IMR-90 (cell line): ENCODE measurements around the gene DMRT3. TPM values are rescaled to one million over a fixed set of nuclear protein-coding genes. Genes with fewer than 3 reads are reported as not detected.

Source experiments
- ATAC-seq: fragments of 200-7000 bp; cut with Tn5 transposase; 2 replicates; pipeline ENCODE4 v1.9.1; 2020; ENCODE audit warnings: low read depth, mild to moderate bottlenecking, moderate library complexity
- BruUV-seq: library from RNA; stranded (reverse); fragments of 400-500 nt; replicated peaks from 2 replicates; lab custom pipeline; 2021; lab: Mats Ljungman, UMichigan
- CTCF ChIA-PET: fragments of 300-600 bp; formaldehyde crosslinking; extraction: SDS; loops from one replicate; lab custom pipeline; 2021; ENCODE audit warnings: antibody characterized with exemption; lab: Yijun Ruan, JAX
- POLR2A ChIA-PET: fragments of 300-600 bp; sonication (Branson Sonifier 250); formaldehyde crosslinking; loops from one replicate; lab custom pipeline; 2022; ENCODE audit warnings: antibody characterized with exemption; ENCODE audit not compliant: unreplicated experiment; lab: Charles Lee
- DNase-seq: peaks from one replicate; pipeline ENCODE4 v3.0.0; 2013
- H2AFZ ChIP-seq: replicated peaks from 2 replicates; pipeline ENCODE3; 2013; ENCODE audit warnings: low read length, mild to moderate bottlenecking; ENCODE audit not compliant: poor library complexity
- H2AK5ac ChIP-seq: 2 replicates; pipeline ENCODE4 v1.6.1; 2013; ENCODE audit warnings: low read depth, low read length, inconsistent platforms
- H2AK9ac ChIP-seq: replicated peaks from 2 replicates; pipeline ENCODE3; 2013; ENCODE audit warnings: mild to moderate bottlenecking, low read depth, low read length, moderate library complexity; ENCODE audit not compliant: poor library complexity
- H2BK120ac ChIP-seq: 2 replicates; pipeline ENCODE4 v1.6.1; 2013; ENCODE audit warnings: low read depth, low read length, inconsistent platforms
- H2BK15ac ChIP-seq: 3 replicates; pipeline ENCODE4 v1.6.1; 2013; ENCODE audit warnings: low read depth, low read length, inconsistent platforms
- H2BK20ac ChIP-seq: 2 replicates; pipeline ENCODE4 v1.6.1; 2013; ENCODE audit warnings: low read depth, mild to moderate bottlenecking, inconsistent platforms, low read length, moderate library complexity
- H2BK5ac ChIP-seq: 2 replicates; pipeline ENCODE4 v1.6.1; 2013; ENCODE audit warnings: mild to moderate bottlenecking, low read depth, low read length, inconsistent platforms; ENCODE audit not compliant: poor library complexity, severe bottlenecking
- H3K14ac ChIP-seq: replicated peaks from 2 replicates; pipeline ENCODE4 v1.6.1; 2013; ENCODE audit warnings: low read depth, low read length, inconsistent platforms
- H3K18ac ChIP-seq: 2 replicates; pipeline ENCODE4 v1.6.1; 2013; ENCODE audit warnings: low read depth, low read length, control low read depth
- H3K23ac ChIP-seq: 2 replicates; pipeline ENCODE4 v1.6.1; 2013; ENCODE audit warnings: low read depth, low read length, inconsistent platforms
- H3K27ac ChIP-seq: 2 replicates; pipeline ENCODE4 v1.5.1; 2013; ENCODE audit warnings: mild to moderate bottlenecking, control low read depth, low read length; ENCODE audit not compliant: insufficient read depth
- H3K27me3 ChIP-seq: 2 replicates; pipeline ENCODE4 v1.6.1; 2013; ENCODE audit warnings: low read length; ENCODE audit not compliant: control insufficient read depth, insufficient read depth
- H3K36me3 ChIP-seq: 2 replicates; pipeline ENCODE4 v1.6.1; 2013; ENCODE audit warnings: low read length, mixed read lengths; ENCODE audit not compliant: control insufficient read depth, insufficient read depth
- H3K4ac ChIP-seq: 2 replicates; pipeline ENCODE4 v1.6.1; 2013; ENCODE audit warnings: low read depth, low read length, inconsistent platforms
- H3K4me1 ChIP-seq: 2 replicates; pipeline ENCODE4 v1.6.1; 2013; ENCODE audit warnings: low read length, mixed read lengths; ENCODE audit not compliant: control insufficient read depth, insufficient read depth
- H3K4me2 ChIP-seq: 2 replicates; pipeline ENCODE4 v1.6.1; 2013; ENCODE audit warnings: low read depth, mild to moderate bottlenecking, control low read depth, low read length, moderate library complexity
- H3K4me3 ChIP-seq: 2 replicates; pipeline ENCODE4 v1.5.1; 2013; ENCODE audit warnings: low read depth, mild to moderate bottlenecking, control low read depth, low read length, moderate library complexity; ENCODE audit not compliant: insufficient read depth
- H3K56ac ChIP-seq: 2 replicates; pipeline ENCODE4 v1.6.1; 2013; ENCODE audit warnings: low read length, inconsistent platforms; ENCODE audit not compliant: insufficient read depth; ENCODE audit errors: extremely low read depth
- H3K79me1 ChIP-seq, 2 experiments: 2 replicates each; pipeline ENCODE4 v1.6.1; 2013; ENCODE audit warnings: low read length in 2 of 2, inconsistent platforms in 1 of 2, low read depth in 1 of 2
- H3K9ac ChIP-seq: 2 replicates; pipeline ENCODE4 v1.6.1; 2013; ENCODE audit warnings: low read depth, low read length, control low read depth
- H3K9me1 ChIP-seq: 2 replicates; pipeline ENCODE4 v1.6.1; 2013; ENCODE audit warnings: low read length, inconsistent platforms; ENCODE audit not compliant: insufficient read depth
- H3K9me3 ChIP-seq: 2 replicates; pipeline ENCODE4 v1.6.1; 2013; ENCODE audit warnings: low read length; ENCODE audit not compliant: control insufficient read depth, insufficient read depth
- H4K20me1 ChIP-seq: 2 replicates; pipeline ENCODE4 v1.6.1; 2013; ENCODE audit warnings: low read length, inconsistent platforms; ENCODE audit not compliant: insufficient read depth
- H4K5ac ChIP-seq: 2 replicates; pipeline ENCODE4 v1.6.1; 2013; ENCODE audit warnings: mild to moderate bottlenecking, low read depth, low read length, control low read depth
- H4K8ac ChIP-seq, 2 experiments: 2 replicates each; pipeline ENCODE4 v1.6.1; 2013; ENCODE audit warnings: low read depth in 2 of 2, low read length in 2 of 2, control low read depth in 1 of 2, inconsistent platforms in 1 of 2
- H4K91ac ChIP-seq: 2 replicates; pipeline ENCODE4 v1.6.1; 2013; ENCODE audit warnings: low read depth, low read length, inconsistent platforms; ENCODE audit not compliant: insufficient read depth
- CHD1 ChIP-seq: IDR thresholded peaks from 2 replicates; pipeline ENCODE4 v1.6.1; 2012; ENCODE audit warnings: low read depth, low read length, improper control_type of control experiment
- FOS ChIP-seq: fragments of 150-350 bp; IDR thresholded peaks from 2 replicates; pipeline ENCODE4 v1.6.1; 2016; ENCODE audit warnings: low read depth, low read length
- MAFK ChIP-seq: IDR thresholded peaks from 2 replicates; pipeline ENCODE4 v1.6.1; 2012; ENCODE audit warnings: low read depth, low read length, improper control_type of control experiment
- MAZ ChIP-seq: IDR thresholded peaks from 2 replicates; pipeline ENCODE4 v1.6.1; 2012; ENCODE audit warnings: low read depth, mild to moderate bottlenecking, low read length, improper control_type of control experiment, moderate library complexity, borderline replicate concordance
- MXI1 ChIP-seq: IDR thresholded peaks from 2 replicates; pipeline ENCODE4 v1.6.1; 2012; ENCODE audit warnings: low read depth, mild to moderate bottlenecking, low read length, moderate library complexity, borderline replicate concordance
- NFE2L2 ChIP-seq: fragments of 150-350 bp; IDR thresholded peaks from 2 replicates; pipeline ENCODE4 v1.6.1; 2016; ENCODE audit warnings: low read depth, mild to moderate bottlenecking, low read length
- RCOR1 ChIP-seq: IDR thresholded peaks from 2 replicates; pipeline ENCODE4 v1.6.1; 2012; ENCODE audit warnings: mild to moderate bottlenecking, low read length, improper control_type of control experiment; ENCODE audit not compliant: insufficient replicate concordance
- WGBS, 2 experiments: methylation state at CpG; one replicate each; pipeline versions ENCODE4 v1.1.5 to v1.1.7; 2013; ENCODE audit warnings: missing lambda C conversion rate in 2 of 2; ENCODE audit not compliant: insufficient read length in 1 of 2; ENCODE audit errors: extremely low coverage in 2 of 2; 5-methylcytosine and 5-hydroxymethylcytosine counted together
- dilution Hi-C: fragments of 300-500 bp; cut with HindIII; formaldehyde crosslinking; loops from one replicate; pipeline ENCODE4 v1.14.3; 2018; ENCODE audit warnings: low sequenced_read_pairs; ENCODE audit not compliant: unreplicated experiment
- in situ Hi-C: fragments of 300-500 bp; cut with MboI; formaldehyde crosslinking; loops from 3 replicates; pipeline ENCODE4 v1.14.3; 2019; ENCODE audit warnings: low sequenced_read_pairs, inconsistent platforms, mixed read lengths
- intact Hi-C: fragments of 100-400 bp; cut with micrococcal nuclease; formaldehyde crosslinking; loops from 2 replicates; pipeline ENCODE4 v1.10.0; 2022
- polyA plus RNA-seq, 3 experiments: library from polyadenylated mRNA; depleted of rRNA; stranded (reverse); fragments of >200 nt; gene quantifications; 2 replicates each; pipeline ENCODE4 v1.2.3, GENCODE V29; 2012; ENCODE audit warnings: low replicate concordance in 1 of 3
- total RNA-seq: library from RNA; depleted of rRNA; stranded (reverse); fragments of >200 nt; gene quantifications from 2 replicates; pipeline ENCODE4 v1.2.3, GENCODE V29; 2012
- TF ChIP-seq, protein P1 (sequence below): conservative IDR thresholded peaks from 2 replicates; pipeline ENCODE4 v1.5.1; 2012; ENCODE audit warnings: mild to moderate bottlenecking, low read depth, low read length, improper control_type of control experiment

Gene DMRT3
- total and polyA plus RNA-seq, 2 of the 4 experiments (the other 2 are of a cell fraction), result not detected

DNA sequence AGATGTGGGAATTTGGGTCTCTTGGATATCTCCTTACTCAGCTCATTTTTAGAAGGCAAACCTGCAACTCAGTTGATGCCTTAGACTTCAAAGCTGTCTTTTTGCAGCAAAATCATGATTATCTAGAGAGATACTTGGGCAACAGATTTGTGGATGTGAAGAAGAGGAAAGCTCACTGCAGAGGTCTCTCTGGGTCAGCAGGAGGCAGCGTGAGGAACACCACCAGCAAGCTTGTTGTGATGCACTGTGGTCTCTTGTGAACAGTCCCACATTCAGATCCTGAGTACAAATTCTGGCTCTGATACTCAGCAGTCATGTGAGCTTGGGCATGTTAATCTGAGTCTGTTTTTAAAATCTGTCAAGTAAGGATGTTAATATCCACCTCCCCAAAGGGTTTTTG lies 26.3 kb upstream of the DMRT3 start:
- H3K79me1 ChIP-seq, result no peaks in the 10 kb centered on the region

More for the DNA sequence above, 26.3 kb upstream of the DMRT3 start:
- H3K23ac ChIP-seq, result no peak overlapping the region
- no peak overlapping the region for H2BK120ac ChIP-seq
- no CpG with 5 or more reads among the region's 1 CpG for WGBS, 2 experiments
- H2BK5ac ChIP-seq, result no peak overlapping the region
- H2AK9ac ChIP-seq, result no peak overlapping the region
- DNase-seq (no peak), ATAC-seq (no peak)
- no peak overlapping the region for H3K9ac ChIP-seq
- TF ChIP-seq RCOR1 (no peak), MXI1 (no peak), FOS (no peak), MAZ (no peak), NFE2L2 (no peak), MAFK (no peak), CHD1 (no peak)
- TF ChIP-seq, protein P1, sequence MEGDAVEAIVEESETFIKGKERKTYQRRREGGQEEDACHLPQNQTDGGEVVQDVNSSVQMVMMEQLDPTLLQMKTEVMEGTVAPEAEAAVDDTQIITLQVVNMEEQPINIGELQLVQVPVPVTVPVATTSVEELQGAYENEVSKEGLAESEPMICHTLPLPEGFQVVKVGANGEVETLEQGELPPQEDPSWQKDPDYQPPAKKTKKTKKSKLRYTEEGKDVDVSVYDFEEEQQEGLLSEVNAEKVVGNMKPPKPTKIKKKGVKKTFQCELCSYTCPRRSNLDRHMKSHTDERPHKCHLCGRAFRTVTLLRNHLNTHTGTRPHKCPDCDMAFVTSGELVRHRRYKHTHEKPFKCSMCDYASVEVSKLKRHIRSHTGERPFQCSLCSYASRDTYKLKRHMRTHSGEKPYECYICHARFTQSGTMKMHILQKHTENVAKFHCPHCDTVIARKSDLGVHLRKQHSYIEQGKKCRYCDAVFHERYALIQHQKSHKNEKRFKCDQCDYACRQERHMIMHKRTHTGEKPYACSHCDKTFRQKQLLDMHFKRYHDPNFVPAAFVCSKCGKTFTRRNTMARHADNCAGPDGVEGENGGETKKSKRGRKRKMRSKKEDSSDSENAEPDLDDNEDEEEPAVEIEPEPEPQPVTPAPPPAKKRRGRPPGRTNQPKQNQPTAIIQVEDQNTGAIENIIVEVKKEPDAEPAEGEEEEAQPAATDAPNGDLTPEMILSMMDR, result no peak
- H2BK15ac ChIP-seq, result no peak overlapping the region
- intact Hi-C loops (no loop called here), in situ Hi-C loops (no loop called here), dilution Hi-C loops (no loop called here)
- H4K20me1 ChIP-seq, result no peaks in the 10 kb centered on the region
- no peak overlapping the region for H3K4me3 ChIP-seq
- no peak overlapping the region for H3K4me2 ChIP-seq
- no TSS peak for BruUV-seq
- no peak overlapping the region for H4K5ac ChIP-seq
- H3K9me3 ChIP-seq, result no peaks in the 10 kb centered on the region
- ChIA-PET CTCF (no interaction called here), POLR2A (no interaction called here)
- H2BK20ac ChIP-seq, result no peak overlapping the region
- H4K91ac ChIP-seq, result no peak overlapping the region
- H3K18ac ChIP-seq, result no peak overlapping the region
- no peaks in the 10 kb centered on the region for H3K9me1 ChIP-seq
- H2AFZ ChIP-seq, result no peak overlapping the region
- peaks cover 2% of the 10 kb centered on the region for H3K27me3 ChIP-seq
- H3K36me3 ChIP-seq, result no peaks in the 10 kb centered on the region
- H3K56ac ChIP-seq, result no peak overlapping the region
- no peak overlapping the region for H4K8ac ChIP-seq
- no peak overlapping the region for H3K4ac ChIP-seq
- no peaks in the 10 kb centered on the region for H3K4me1 ChIP-seq
- no peak overlapping the region for H3K27ac ChIP-seq
- no peak overlapping the region for H3K14ac ChIP-seq
- no peak overlapping the region for H2AK5ac ChIP-seq
